ENCODE measurements around the gene RIMS4. TPM values are rescaled to one million over a fixed set of nuclear protein-coding genes. Genes with fewer than 3 reads are reported as not detected.

Gene RIMS4
- total RNA-seq, 1 experiment from 2014 or later, result 16.3 TPM

GRCh38 chr20:44715499-44716308, 94.6 kb downstream of the RIMS4 start:
- H4K91ac ChIP-seq (ENCODE audit: insufficient read length, low read depth, low read length), result no peak overlapping the region
- no peak overlapping the region for H3K14ac ChIP-seq (ENCODE audit: insufficient read depth, low read length)
- Mint-ChIP-seq H3K27ac (no peak overlapping the region), H3K27me3 (ENCODE audit: low read depth) (no peaks in the 10 kb centered on the region; the same call in 1 of the 2 replicates), H3K9me3 (no peaks in the 10 kb centered on the region), H3K36me3 (ENCODE audit: insufficient read depth in 1 of 3, low read depth in 3 of 3) (no peaks in the 10 kb centered on the region), H3K4me3 (no peak overlapping the region), H3K4me1 (peaks cover 1% of the 10 kb centered on the region in 2 experiments)
- no peaks in the 10 kb centered on the region for H3K4me1 ChIP-seq (ENCODE audit: insufficient read depth, low read length)
- WGBS (ENCODE audit: extremely low coverage, insufficient read length, low lambda C conversion rate), result no CpG with 5 or more reads among the region's 5 CpGs
- no peak for TF ChIP-seq CTCF (conservative IDR thresholded peaks at IDR 0.05)
- no peaks in the 10 kb centered on the region for H3K9me3 ChIP-seq (ENCODE audit: control insufficient read depth, low read depth, low read length)
- H2BK20ac ChIP-seq (ENCODE audit: low read depth, low read length, poor library complexity, severe bottlenecking), result no peak overlapping the region
- H3K4me2 ChIP-seq (ENCODE audit: insufficient read depth, insufficient read length, low read length), result no peak overlapping the region
- no peak overlapping the region for H2BK120ac ChIP-seq (ENCODE audit: low read depth, low read length, poor library complexity, severe bottlenecking)
- no peak overlapping the region for H2BK15ac ChIP-seq (ENCODE audit: low read depth, low read length)
- H4K8ac ChIP-seq (replicated peaks; ENCODE audit: insufficient read length, low read depth, low read length), result no peak overlapping the region
- H3K18ac ChIP-seq (ENCODE audit: insufficient read length, low read depth, low read length), result no peak overlapping the region
- H3T11ph ChIP-seq (ENCODE audit: low read length), result no peak overlapping the region
- no peaks in the 10 kb centered on the region for H3K79me1 ChIP-seq (ENCODE audit: insufficient read depth, low read depth, low read length, poor library complexity, severe bottlenecking)
- no peak overlapping the region for H2BK12ac ChIP-seq (ENCODE audit: insufficient read length, low read depth, low read length)
- no peak overlapping the region for H3K27ac ChIP-seq (ENCODE audit: insufficient read length, low read depth, low read length)
- DNase-seq, result no peak
- H3K23ac ChIP-seq (ENCODE audit: insufficient read length, low read depth, low read length), result no peak overlapping the region
- no peak overlapping the region for H3K4ac ChIP-seq (ENCODE audit: low read depth, low read length)
- H4K20me1 ChIP-seq (ENCODE audit: control insufficient read depth, insufficient read depth, insufficient read length), result no peaks in the 10 kb centered on the region
- no peak overlapping the region for H3K56ac ChIP-seq (ENCODE audit: insufficient read length, low read depth, low read length)
- no peak overlapping the region for H2BK5ac ChIP-seq (ENCODE audit: insufficient read length, low read length)
- H3K27me3 ChIP-seq (ENCODE audit: insufficient read depth, low read length), result no peaks in the 10 kb centered on the region
- H3K79me2 ChIP-seq (ENCODE audit: insufficient read depth, low read length), result no peaks in the 10 kb centered on the region
- H2AK5ac ChIP-seq (ENCODE audit: insufficient read length, low read length), result no peak overlapping the region
- H2AFZ ChIP-seq (ENCODE audit: low read length), result no peak overlapping the region
- H4K5ac ChIP-seq (ENCODE audit: insufficient read length, low read depth, low read length), result no peak overlapping the region
- H3K23me2 ChIP-seq (ENCODE audit: insufficient read length, low read depth, low read length, poor library complexity, severe bottlenecking), result no peaks in the 10 kb centered on the region
- no peak overlapping the region for H3K9ac ChIP-seq (ENCODE audit: extremely low read depth, insufficient read length, low read length)

All from H9 (cell line).